Mammary epithelial cell (primary cell): ENCODE measurements around the gene EFNA2.

Experiments used
- EZH2 ChIP-seq: IDR thresholded peaks from 2 replicates; pipeline ENCODE4 v1.6.1; 2012; ENCODE audit warnings: low read length, inconsistent platforms, borderline replicate concordance
- TF ChIP-seq, protein P1 (sequence below), 2 donors: IDR thresholded peaks in 1 of 2; conservative IDR thresholded peaks in 1 of 2; 2 replicates each; pipeline ENCODE4 v1.5.1; 2011 to 2012; ENCODE audit warnings: inconsistent platforms in 2 of 2, low read length in 2 of 2, mild to moderate bottlenecking in 2 of 2, control low read depth in 1 of 2, low read depth in 1 of 2; ENCODE audit not compliant: insufficient read depth in 1 of 2; ENCODE audit errors: extremely low read depth in 1 of 2

DNA sequence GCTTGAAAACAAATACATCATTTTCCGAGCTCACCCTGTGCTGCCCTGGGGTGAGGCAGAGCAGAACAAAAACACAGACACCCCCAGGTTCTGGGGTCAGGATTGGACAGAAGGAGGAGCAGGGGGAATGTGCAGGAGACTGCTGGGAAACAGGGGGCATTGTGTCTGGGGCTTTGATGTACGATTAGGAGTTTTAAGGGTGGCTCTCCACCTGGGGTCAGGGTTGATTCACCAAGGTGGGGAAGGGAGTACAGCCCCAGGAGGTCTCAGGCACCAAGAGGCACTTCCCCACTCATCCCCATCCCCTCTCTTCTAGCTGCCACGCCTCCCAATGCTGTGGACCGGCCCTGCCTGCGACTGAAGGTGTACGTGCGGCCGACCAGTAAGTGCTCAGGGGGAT lies 12.6 kb downstream of the EFNA2 start:
- TF ChIP-seq, protein P1, sequence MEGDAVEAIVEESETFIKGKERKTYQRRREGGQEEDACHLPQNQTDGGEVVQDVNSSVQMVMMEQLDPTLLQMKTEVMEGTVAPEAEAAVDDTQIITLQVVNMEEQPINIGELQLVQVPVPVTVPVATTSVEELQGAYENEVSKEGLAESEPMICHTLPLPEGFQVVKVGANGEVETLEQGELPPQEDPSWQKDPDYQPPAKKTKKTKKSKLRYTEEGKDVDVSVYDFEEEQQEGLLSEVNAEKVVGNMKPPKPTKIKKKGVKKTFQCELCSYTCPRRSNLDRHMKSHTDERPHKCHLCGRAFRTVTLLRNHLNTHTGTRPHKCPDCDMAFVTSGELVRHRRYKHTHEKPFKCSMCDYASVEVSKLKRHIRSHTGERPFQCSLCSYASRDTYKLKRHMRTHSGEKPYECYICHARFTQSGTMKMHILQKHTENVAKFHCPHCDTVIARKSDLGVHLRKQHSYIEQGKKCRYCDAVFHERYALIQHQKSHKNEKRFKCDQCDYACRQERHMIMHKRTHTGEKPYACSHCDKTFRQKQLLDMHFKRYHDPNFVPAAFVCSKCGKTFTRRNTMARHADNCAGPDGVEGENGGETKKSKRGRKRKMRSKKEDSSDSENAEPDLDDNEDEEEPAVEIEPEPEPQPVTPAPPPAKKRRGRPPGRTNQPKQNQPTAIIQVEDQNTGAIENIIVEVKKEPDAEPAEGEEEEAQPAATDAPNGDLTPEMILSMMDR (conservative IDR thresholded peaks at IDR 0.05 in 1 of 2, IDR thresholded peaks at IDR 0.05 in 1 of 2; ENCODE audit: extremely low read depth in 1 of 2, insufficient read depth in 1 of 2, low read depth in 1 of 2, low read length in 2 of 2), result no peak
- no peak for TF ChIP-seq EZH2
